GM19043 (cell line): Measurements from ENCODE around the gene EBF4.

Experiments
- ATAC-seq: cut with Tn5 transposase; IDR thresholded peaks from one replicate; pipeline ENCODE4 v1.9.1; 2021; ENCODE audit warnings: low read depth; ENCODE audit not compliant: unreplicated experiment

Gene EBF4

GRCh38 chr20:2692036-2692885 is at the start of gene EBF4:
Gene EBF4, plus strand, starts transcription at chr20:2692780. Its CDS starts 866 bp downstream, at chr20:2693646.
- no peak for ATAC-seq

- ATAC-seq: no peak
Measured at GRCh38 chr20:2643708-2644107, 48.9 kb upstream of the EBF4 start.

GRCh38 chr20:2651772-2652723 is 40.5 kb upstream of the EBF4 start, which contains the start of gene NOP56:
Gene NOP56, plus strand, starts transcription at chr20:2652632. Its CDS starts 29 bp downstream, at chr20:2652661.
- peak; percentile 75 for ATAC-seq

DNA sequence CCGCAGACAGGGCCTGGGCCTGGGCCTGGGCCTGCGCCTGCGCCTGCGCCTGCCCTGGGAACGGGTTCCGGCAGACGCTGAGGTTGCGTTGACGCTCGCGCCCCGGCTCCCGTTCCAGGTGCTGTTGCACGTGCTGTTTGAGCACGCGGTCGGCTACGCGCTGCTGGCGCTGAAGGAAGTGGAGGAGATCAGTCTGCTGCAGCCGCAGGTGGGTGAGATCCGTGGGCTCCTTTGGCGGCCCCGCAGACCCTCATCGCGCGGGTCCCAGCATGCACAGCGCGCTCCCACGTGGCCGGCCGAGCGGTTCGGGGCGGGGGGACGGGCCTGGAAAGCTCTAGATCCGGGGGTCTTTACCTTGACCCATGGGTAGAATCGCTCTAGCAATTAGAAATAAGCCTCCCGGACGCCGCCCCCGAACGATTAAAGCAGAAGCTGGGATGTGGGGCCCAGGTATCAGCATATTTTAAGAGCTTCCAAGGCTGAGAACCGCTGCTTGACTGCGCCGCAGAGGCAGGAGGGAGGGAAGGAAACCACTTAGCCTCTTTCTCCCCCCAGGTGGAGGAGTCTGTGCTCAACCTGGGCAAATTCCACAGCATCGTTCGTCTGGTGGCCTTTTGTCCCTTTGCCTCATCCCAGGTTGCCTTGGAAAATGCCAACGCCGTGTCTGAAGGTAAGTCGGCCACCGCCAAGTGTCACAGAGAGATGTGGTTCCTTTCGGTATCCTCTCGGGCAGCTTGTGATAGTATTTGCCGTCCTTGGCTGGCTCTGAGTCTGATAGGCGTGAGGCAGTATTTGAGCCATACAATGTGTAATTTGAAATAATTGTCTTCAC is 39.6 kb upstream of the EBF4 start:
- peak; percentile 32 for ATAC-seq

DNA sequence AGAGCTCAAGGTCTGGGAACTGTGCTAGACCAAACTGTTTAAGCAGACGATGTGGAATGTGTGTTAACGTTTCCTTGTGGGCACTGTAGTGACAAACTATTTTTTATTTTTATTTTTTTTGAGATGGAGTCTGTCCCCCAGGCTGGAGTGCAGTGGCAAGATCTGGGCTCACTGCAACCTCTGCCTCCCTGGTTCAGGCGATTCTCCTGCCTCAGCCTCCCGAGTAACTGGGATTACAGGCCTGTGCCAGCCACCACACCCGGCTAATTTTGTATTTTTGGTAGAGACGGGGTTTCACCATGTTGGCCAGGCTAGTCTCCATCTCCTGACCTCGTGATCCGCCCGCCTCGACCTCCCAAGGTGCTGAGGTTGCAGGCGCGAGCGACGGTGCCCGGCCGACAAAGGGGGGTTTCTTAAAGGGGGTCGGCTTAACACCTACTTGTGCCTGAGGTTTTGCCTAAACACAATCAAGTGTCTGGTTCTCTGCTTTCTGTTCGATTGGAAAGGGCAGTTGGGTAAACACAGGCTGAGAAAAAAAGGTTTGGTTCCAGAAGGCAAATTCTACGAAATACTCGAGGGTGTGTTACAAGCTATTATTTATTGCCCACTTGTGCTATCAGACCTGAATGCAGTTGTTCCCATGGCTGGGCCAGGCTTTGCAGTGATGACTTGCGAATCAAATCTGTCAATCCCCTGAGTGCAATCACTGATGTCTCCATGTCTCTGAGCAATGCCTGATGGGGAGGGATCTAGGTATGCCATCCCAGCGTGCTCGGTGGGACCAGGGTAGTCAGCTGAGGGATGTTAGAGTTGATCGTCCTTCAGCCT is 38.8 kb upstream of the EBF4 start:
- ATAC-seq: no peak

DNA sequence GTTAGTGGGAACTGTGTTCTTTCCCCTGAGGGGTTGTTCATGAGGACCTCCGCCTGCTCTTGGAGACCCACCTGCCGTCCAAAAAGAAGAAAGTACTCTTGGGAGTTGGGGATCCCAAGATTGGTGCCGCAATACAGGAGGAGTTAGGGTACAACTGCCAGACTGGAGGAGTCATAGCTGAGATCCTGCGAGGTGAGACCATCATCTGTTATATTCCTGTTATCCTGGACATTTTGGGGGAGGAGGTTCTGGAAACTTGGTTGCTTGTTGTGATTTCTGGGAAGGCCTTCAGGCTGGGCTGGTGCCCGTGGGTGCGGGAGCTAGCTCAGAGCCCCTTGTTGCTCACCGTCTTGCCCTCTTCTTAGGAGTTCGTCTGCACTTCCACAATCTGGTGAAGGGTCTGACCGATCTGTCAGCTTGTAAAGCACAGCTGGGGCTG is 38.2 kb upstream of the EBF4 start:
- ATAC-seq: no peak

DNA sequence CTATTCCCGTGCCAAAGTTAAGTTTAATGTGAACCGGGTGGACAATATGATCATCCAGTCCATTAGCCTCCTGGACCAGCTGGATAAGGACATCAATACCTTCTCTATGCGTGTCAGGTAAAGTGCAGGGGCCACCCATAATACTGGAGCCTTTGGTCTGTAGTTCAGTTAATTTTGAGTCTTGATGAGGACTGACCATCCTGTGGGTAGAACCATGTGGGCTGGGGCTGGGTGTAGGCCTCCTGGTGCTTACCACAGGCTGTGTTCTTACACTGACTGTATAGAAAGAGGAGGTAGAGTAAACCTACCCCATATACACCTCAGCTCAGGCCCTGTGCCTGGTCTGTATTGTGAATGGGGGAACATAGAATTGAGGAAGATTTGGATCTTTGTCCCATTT is 37.7 kb upstream of the EBF4 start:
- no peak for ATAC-seq

DNA sequence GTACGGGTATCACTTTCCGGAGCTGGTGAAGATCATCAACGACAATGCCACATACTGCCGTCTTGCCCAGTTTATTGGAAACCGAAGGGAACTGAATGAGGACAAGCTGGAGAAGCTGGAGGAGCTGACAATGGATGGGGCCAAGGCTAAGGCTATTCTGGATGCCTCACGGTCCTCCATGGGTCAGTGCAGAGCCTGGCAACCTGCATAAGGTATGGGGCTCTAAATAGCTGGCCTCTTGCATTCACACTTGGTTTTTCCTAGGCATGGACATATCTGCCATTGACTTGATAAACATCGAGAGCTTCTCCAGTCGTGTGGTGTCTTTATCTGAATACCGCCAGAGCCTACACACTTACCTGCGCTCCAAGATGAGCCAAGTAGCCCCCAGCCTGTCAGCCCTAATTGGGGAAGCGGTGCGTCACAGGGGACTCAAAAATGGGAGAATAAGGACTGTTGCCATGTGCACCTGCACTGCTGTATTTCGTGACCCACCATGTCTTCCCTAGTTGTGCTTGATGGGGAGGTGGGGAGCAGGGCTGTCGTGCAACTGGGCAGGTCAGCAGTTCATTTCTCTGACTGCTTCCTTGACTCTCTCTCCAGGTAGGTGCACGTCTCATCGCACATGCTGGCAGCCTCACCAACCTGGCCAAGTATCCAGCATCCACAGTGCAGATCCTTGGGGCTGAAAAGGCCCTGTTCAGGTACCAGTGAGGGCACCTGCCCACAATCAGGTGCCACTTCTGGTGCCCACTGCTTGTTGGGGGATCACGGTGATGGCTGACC is 37.1 kb upstream of the EBF4 start:
- ATAC-seq: no peak

- no peak for ATAC-seq
Measured at GRCh38 chr20:2656471-2657117, 36.0 kb upstream of the EBF4 start.

GRCh38 chr20:2657241-2657640 is 35.3 kb upstream of the EBF4 start:
- ATAC-seq: no peak

DNA sequence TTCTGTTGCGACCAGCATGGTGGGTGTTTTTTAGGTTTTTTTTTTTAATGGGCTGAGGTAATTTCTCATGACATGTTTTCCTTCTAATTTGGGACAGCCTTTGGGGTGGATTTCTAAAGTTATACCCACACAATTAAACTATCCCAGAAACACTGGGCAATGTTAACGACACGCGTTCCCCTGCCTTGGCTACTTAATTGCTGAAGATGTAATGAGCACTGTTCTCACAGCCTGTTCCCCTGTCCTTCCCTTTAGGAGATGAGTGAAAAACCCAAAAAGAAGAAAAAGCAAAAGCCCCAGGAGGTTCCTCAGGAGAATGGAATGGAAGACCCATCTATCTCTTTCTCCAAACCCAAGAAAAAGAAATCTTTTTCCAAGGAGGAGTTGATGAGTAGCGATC is 34.9 kb upstream of the EBF4 start:
- no peak for ATAC-seq

- ATAC-seq: no peak
Measured at GRCh38 chr20:2658414-2659354, 33.9 kb upstream of the EBF4 start.

DNA sequence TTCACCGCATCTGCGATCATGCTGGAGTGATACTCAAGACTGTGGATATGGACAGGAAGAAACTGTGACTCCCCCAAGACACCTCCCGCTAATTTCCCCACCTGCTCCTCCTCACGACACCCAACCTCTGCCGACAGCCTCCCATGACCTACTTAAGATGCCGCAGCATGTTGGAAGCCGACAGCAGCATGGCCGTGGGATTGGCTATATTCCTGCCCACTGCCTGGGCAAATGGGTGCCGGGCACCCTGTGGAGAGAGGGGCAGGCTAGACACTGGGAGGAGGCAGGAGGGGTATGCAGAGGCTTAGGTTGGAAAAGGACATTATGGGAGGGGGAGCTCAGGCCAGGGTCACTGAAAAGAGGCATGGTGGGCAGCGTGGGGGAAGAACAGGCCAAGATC is 33.0 kb upstream of the EBF4 start:
- no peak for ATAC-seq

- ATAC-seq: no peak
Measured at GRCh38 chr20:2663364-2663886, 29.2 kb upstream of the EBF4 start.

DNA sequence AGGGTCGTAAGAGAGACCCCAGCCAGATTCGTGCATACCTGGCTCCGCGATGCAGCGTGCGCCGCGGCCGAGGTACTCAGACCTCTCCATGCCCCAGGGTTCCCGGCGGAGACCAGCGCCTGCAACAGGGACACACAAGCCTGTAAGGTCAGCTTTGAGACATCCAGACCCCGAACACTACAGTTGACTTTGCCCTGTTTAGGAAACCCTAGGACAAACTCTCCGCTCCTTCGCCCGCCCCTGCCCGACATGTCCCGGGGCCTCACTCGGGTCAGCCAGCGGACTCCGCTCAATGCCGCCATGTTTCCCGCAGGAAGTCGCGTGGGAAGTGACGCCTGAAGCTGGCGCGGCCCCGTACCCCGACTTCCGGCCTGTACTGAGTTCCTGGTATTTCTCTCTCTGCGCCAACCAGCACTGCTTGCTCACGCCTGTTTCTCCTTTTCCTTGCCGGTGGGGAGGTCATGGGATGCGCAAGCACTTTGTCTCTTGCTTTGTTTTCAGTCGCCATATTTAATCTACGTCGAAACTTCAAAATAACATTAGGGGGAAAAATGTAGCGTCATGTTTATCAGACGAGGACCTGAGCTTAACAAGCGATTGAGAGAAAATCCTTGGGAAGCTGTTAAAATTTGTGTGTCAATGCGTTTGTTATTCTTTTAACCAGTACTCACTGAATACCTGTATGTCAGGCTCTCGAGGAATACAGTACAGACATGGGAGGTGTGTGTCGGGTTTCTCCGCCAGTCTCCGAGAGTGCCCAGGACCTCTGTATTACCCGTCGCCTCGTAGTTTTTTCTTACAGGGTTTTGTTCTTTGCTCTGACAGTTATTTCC is 28.5 kb upstream of the EBF4 start, which contains the start of gene IDH3B:
IDH3B (minus strand) TSS at position 330 of the 833 bp plus-strand sequence; CDS start at position 302, 28 bp downstream.
- peak; percentile 87 for ATAC-seq

DNA sequence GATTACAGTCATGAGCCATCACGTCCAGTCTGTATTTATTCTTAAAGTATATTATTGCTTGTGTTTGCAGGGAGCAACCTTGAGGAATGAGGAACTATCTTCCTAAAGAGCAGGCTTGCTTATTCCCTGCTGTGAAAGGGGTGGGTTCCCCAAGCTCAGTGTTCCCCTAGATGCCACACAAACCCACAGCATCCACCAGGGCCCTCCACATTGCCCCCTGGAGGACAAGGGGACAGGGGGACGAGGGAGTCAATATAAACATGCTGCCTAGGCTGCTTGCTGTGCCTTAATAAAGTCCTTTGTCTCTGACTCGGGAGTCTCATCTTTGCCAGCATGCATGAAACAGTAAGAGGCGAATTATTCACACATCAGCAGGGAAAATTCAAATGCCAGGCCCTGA is 20.6 kb upstream of the EBF4 start:
- ATAC-seq: no peak
